ENCODE results near the gene BTBD2.

The BTBD2 gene

GRCh38 chr19:2032296-2032941, 16.9 kb upstream of the BTBD2 start:
- peak overlapping the region; percentile 53 for H3K27ac ChIP-seq (ENCODE audit: insufficient read depth, low read length, poor library complexity, severe bottlenecking)
- peak in 1 of 3 donors; percentile 45 for DNase-seq

GRCh38 chr19:2027361-2027760, 11.8 kb upstream of the BTBD2 start:
- Histone ChIP-seq H3K27me3 (replicated peaks; ENCODE audit: control insufficient read depth, insufficient read depth, low read length, poor library complexity, severe bottlenecking) (no peaks in the 10 kb centered on the region), H3K4me3 (ENCODE audit: insufficient read depth, low read depth, low read length, poor library complexity, severe bottlenecking) (no peak overlapping the region), H3K27ac (ENCODE audit: insufficient read depth, low read length, poor library complexity, severe bottlenecking) (no peak overlapping the region), H3K9me3 (ENCODE audit: control insufficient read depth, low read length) (no peaks in the 10 kb centered on the region), H3K36me3 (ENCODE audit: control insufficient read depth, insufficient read depth, low read length) (no peaks in the 10 kb centered on the region), H3K4me1 (ENCODE audit: control insufficient read depth, insufficient read depth, low read length, poor library complexity, severe bottlenecking) (peaks cover 7% of the 10 kb centered on the region)
- no peak for DNase-seq

More at GRCh38 chr19:2032296-2032941, 16.9 kb upstream of the BTBD2 start:
- Histone ChIP-seq H3K4me3 (ENCODE audit: insufficient read depth, low read depth, low read length, poor library complexity, severe bottlenecking) (peak overlapping the region; percentile 36), H3K4me1 (ENCODE audit: control insufficient read depth, insufficient read depth, low read length, poor library complexity, severe bottlenecking) (peaks cover 29% of the 10 kb centered on the region), H3K9me3 (ENCODE audit: control insufficient read depth, low read length) (no peaks in the 10 kb centered on the region), H3K27me3 (replicated peaks; ENCODE audit: control insufficient read depth, insufficient read depth, low read length, poor library complexity, severe bottlenecking) (no peaks in the 10 kb centered on the region), H3K36me3 (ENCODE audit: control insufficient read depth, insufficient read depth, low read length) (no peaks in the 10 kb centered on the region)

GRCh38 chr19:2026770-2027169, 11.3 kb upstream of the BTBD2 start:
- no peaks in the 10 kb centered on the region for H3K9me3 ChIP-seq (ENCODE audit: control insufficient read depth, low read length)
- H3K4me3 ChIP-seq (ENCODE audit: insufficient read depth, low read depth, low read length, poor library complexity, severe bottlenecking), result no peak overlapping the region
- H3K4me1 ChIP-seq (ENCODE audit: control insufficient read depth, insufficient read depth, low read length, poor library complexity, severe bottlenecking), result peaks cover 1% of the 10 kb centered on the region
- no peak overlapping the region for H3K27ac ChIP-seq (ENCODE audit: insufficient read depth, low read length, poor library complexity, severe bottlenecking)
- H3K36me3 ChIP-seq (ENCODE audit: control insufficient read depth, insufficient read depth, low read length), result no peaks in the 10 kb centered on the region
- no peaks in the 10 kb centered on the region for H3K27me3 ChIP-seq (replicated peaks; ENCODE audit: control insufficient read depth, insufficient read depth, low read length, poor library complexity, severe bottlenecking)
- DNase-seq, result no peak

- no peak overlapping the region for H3K4me3 ChIP-seq (ENCODE audit: insufficient read depth, low read depth, low read length, poor library complexity, severe bottlenecking)
- no peaks in the 10 kb centered on the region for H3K36me3 ChIP-seq (ENCODE audit: control insufficient read depth, insufficient read depth, low read length)
- H3K27me3 ChIP-seq (replicated peaks; ENCODE audit: control insufficient read depth, insufficient read depth, low read length, poor library complexity, severe bottlenecking), result no peaks in the 10 kb centered on the region
- H3K9me3 ChIP-seq (ENCODE audit: control insufficient read depth, low read length), result no peaks in the 10 kb centered on the region
- no peak for DNase-seq
- H3K27ac ChIP-seq (ENCODE audit: insufficient read depth, low read length, poor library complexity, severe bottlenecking), result no peak overlapping the region
- no peaks in the 10 kb centered on the region for H3K4me1 ChIP-seq (ENCODE audit: control insufficient read depth, insufficient read depth, low read length, poor library complexity, severe bottlenecking)
Observed at GRCh38 chr19:2022289-2022688, 6.8 kb upstream of the BTBD2 start.

GRCh38 chr19:2021453-2022140, 6.1 kb upstream of the BTBD2 start:
- H3K4me3 ChIP-seq (ENCODE audit: insufficient read depth, low read depth, low read length, poor library complexity, severe bottlenecking), result no peak overlapping the region
- no peak for DNase-seq
- H3K4me1 ChIP-seq (ENCODE audit: control insufficient read depth, insufficient read depth, low read length, poor library complexity, severe bottlenecking), result no peaks in the 10 kb centered on the region
- H3K36me3 ChIP-seq (ENCODE audit: control insufficient read depth, insufficient read depth, low read length), result no peaks in the 10 kb centered on the region
- no peak overlapping the region for H3K27ac ChIP-seq (ENCODE audit: insufficient read depth, low read length, poor library complexity, severe bottlenecking)
- H3K27me3 ChIP-seq (replicated peaks; ENCODE audit: control insufficient read depth, insufficient read depth, low read length, poor library complexity, severe bottlenecking), result no peaks in the 10 kb centered on the region
- no peaks in the 10 kb centered on the region for H3K9me3 ChIP-seq (ENCODE audit: control insufficient read depth, low read length)

- no peaks in the 10 kb centered on the region for H3K36me3 ChIP-seq (ENCODE audit: control insufficient read depth, insufficient read depth, low read length)
- H3K9me3 ChIP-seq (ENCODE audit: control insufficient read depth, low read length), result no peaks in the 10 kb centered on the region
- H3K4me3 ChIP-seq (ENCODE audit: insufficient read depth, low read depth, low read length, poor library complexity, severe bottlenecking), result no peak overlapping the region
- peaks cover 6% of the 10 kb centered on the region for H3K4me1 ChIP-seq (ENCODE audit: control insufficient read depth, insufficient read depth, low read length, poor library complexity, severe bottlenecking)
- H3K27ac ChIP-seq (ENCODE audit: insufficient read depth, low read length, poor library complexity, severe bottlenecking), result no peak overlapping the region
- no peak for DNase-seq
- H3K27me3 ChIP-seq (replicated peaks; ENCODE audit: control insufficient read depth, insufficient read depth, low read length, poor library complexity, severe bottlenecking), result no peaks in the 10 kb centered on the region
Observed at GRCh38 chr19:2018752-2019151, 3.2 kb upstream of the BTBD2 start.

- no peaks in the 10 kb centered on the region for H3K27me3 ChIP-seq (replicated peaks; ENCODE audit: control insufficient read depth, insufficient read depth, low read length, poor library complexity, severe bottlenecking)
- H3K4me1 ChIP-seq (ENCODE audit: control insufficient read depth, insufficient read depth, low read length, poor library complexity, severe bottlenecking), result peaks cover 6% of the 10 kb centered on the region
- H3K36me3 ChIP-seq (ENCODE audit: control insufficient read depth, insufficient read depth, low read length), result no peaks in the 10 kb centered on the region
- no peak overlapping the region for H3K4me3 ChIP-seq (ENCODE audit: insufficient read depth, low read depth, low read length, poor library complexity, severe bottlenecking)
- DNase-seq, result peak in 2 of 3 donors; percentile 45 to 54
- no peak overlapping the region for H3K27ac ChIP-seq (ENCODE audit: insufficient read depth, low read length, poor library complexity, severe bottlenecking)
- no peaks in the 10 kb centered on the region for H3K9me3 ChIP-seq (ENCODE audit: control insufficient read depth, low read length)
Observed at GRCh38 chr19:2016041-2016807, 710 bp upstream of the BTBD2 start.

GRCh38 chr19:2014731-2015607, 545 bp downstream of the BTBD2 start:
- Histone ChIP-seq H3K9me3 (ENCODE audit: control insufficient read depth, low read length) (no peaks in the 10 kb centered on the region), H3K4me3 (ENCODE audit: insufficient read depth, low read depth, low read length, poor library complexity, severe bottlenecking) (no peak overlapping the region), H3K27me3 (replicated peaks; ENCODE audit: control insufficient read depth, insufficient read depth, low read length, poor library complexity, severe bottlenecking) (no peaks in the 10 kb centered on the region), H3K4me1 (ENCODE audit: control insufficient read depth, insufficient read depth, low read length, poor library complexity, severe bottlenecking) (peaks cover 6% of the 10 kb centered on the region), H3K27ac (ENCODE audit: insufficient read depth, low read length, poor library complexity, severe bottlenecking) (no peak overlapping the region), H3K36me3 (ENCODE audit: control insufficient read depth, insufficient read depth, low read length) (no peaks in the 10 kb centered on the region)
- DNase-seq, result no peak

GRCh38 chr19:2014131-2014571, 1.4 kb downstream of the BTBD2 start:
- H3K36me3 ChIP-seq (ENCODE audit: control insufficient read depth, insufficient read depth, low read length), result no peaks in the 10 kb centered on the region
- peaks cover 6% of the 10 kb centered on the region for H3K4me1 ChIP-seq (ENCODE audit: control insufficient read depth, insufficient read depth, low read length, poor library complexity, severe bottlenecking)
- no peaks in the 10 kb centered on the region for H3K27me3 ChIP-seq (replicated peaks; ENCODE audit: control insufficient read depth, insufficient read depth, low read length, poor library complexity, severe bottlenecking)
- no peaks in the 10 kb centered on the region for H3K9me3 ChIP-seq (ENCODE audit: control insufficient read depth, low read length)
- DNase-seq, result no peak
- no peak overlapping the region for H3K4me3 ChIP-seq (ENCODE audit: insufficient read depth, low read depth, low read length, poor library complexity, severe bottlenecking)
- H3K27ac ChIP-seq (ENCODE audit: insufficient read depth, low read length, poor library complexity, severe bottlenecking), result no peak overlapping the region

All from effector memory CD4-positive, alpha-beta T cell (primary cell).